ENCODE measurements around the gene UNC5C.

Gene UNC5C

GRCh38 chr4:95517576-95518345, 31.0 kb downstream of the UNC5C start:
- DNase-seq = no peak

- DNase-seq = no peak
Measured at GRCh38 chr4:95516528-95517017, 32.2 kb downstream of the UNC5C start.

- DNase-seq = no peak
Measured at GRCh38 chr4:95515589-95515988, 33.2 kb downstream of the UNC5C start.

- DNase-seq = no peak
Measured at GRCh38 chr4:95513022-95513421, 35.8 kb downstream of the UNC5C start.

GRCh38 chr4:95511477-95511876, 37.3 kb downstream of the UNC5C start:
- no peak for DNase-seq

GRCh38 chr4:95510877-95511276, 37.9 kb downstream of the UNC5C start:
- DNase-seq = no peak

GRCh38 chr4:95510145-95510544, 38.6 kb downstream of the UNC5C start:
- DNase-seq = no peak

GRCh38 chr4:95508421-95508820, 40.4 kb downstream of the UNC5C start:
- DNase-seq = no peak

GRCh38 chr4:95507561-95507960, 41.2 kb downstream of the UNC5C start:
- DNase-seq = no peak

GRCh38 chr4:95507147-95507546, 41.6 kb downstream of the UNC5C start:
- no peak for DNase-seq

GRCh38 chr4:95506264-95506663, 42.5 kb downstream of the UNC5C start:
- no peak for DNase-seq

- no peak for DNase-seq
Measured at GRCh38 chr4:95505799-95506198, 43.0 kb downstream of the UNC5C start.

- no peak for DNase-seq
Measured at GRCh38 chr4:95505151-95505550, 43.6 kb downstream of the UNC5C start.

- DNase-seq = no peak
Measured at GRCh38 chr4:95504501-95504900, 44.3 kb downstream of the UNC5C start.

- no peak for DNase-seq
Measured at GRCh38 chr4:95500361-95500760, 48.4 kb downstream of the UNC5C start.

- DNase-seq = no peak
Measured at GRCh38 chr4:95499291-95499696, 49.5 kb downstream of the UNC5C start.

- DNase-seq = no peak
Measured at GRCh38 chr4:95494186-95494585, 54.6 kb downstream of the UNC5C start.

GRCh38 chr4:95478679-95479078, 70.1 kb downstream of the UNC5C start:
- DNase-seq = no peak

GRCh38 chr4:95476121-95476520, 72.7 kb downstream of the UNC5C start:
- DNase-seq = no peak

- DNase-seq = no peak
Measured at GRCh38 chr4:95472534-95472933, 76.2 kb downstream of the UNC5C start.

- no peak for DNase-seq
Measured at GRCh38 chr4:95470622-95471021, 78.2 kb downstream of the UNC5C start.

GRCh38 chr4:95469617-95470016, 79.2 kb downstream of the UNC5C start:
- no peak for DNase-seq

GRCh38 chr4:95466791-95467190, 82.0 kb downstream of the UNC5C start:
- DNase-seq = no peak

- DNase-seq = no peak
Measured at GRCh38 chr4:95465010-95465409, 83.8 kb downstream of the UNC5C start.

- no peak for DNase-seq
Measured at GRCh38 chr4:95462921-95463320, 85.9 kb downstream of the UNC5C start.
